Panc1 (cell line): ENCODE results near the gene TNNI3K. TPM values are rescaled to one million over a fixed set of nuclear protein-coding genes. Genes with fewer than 3 reads are reported as not detected.

ENCODE experiments used
- ATAC-seq: fragments of 200-7000 bp; cut with Tn5 transposase; 2 replicates; pipeline ENCODE4 v1.9.1; 2020; ENCODE audit warnings: mild to moderate bottlenecking, moderate library complexity
- BruUV-seq: library from RNA; stranded (reverse); fragments of 400-500 nt; replicated peaks from 2 replicates; lab custom pipeline; 2021; lab: Mats Ljungman, UMichigan
- CTCF ChIA-PET: fragments of 300-600 bp; sonication (Branson Sonifier 250); formaldehyde crosslinking; loops from one replicate; lab custom pipeline; 2022; ENCODE audit warnings: antibody characterized with exemption; lab: Charles Lee
- POLR2A ChIA-PET: fragments of 300-600 bp; sonication (Branson Sonifier 250); formaldehyde crosslinking; loops from one replicate; lab custom pipeline; 2022; ENCODE audit warnings: antibody characterized with exemption; lab: Charles Lee
- DNase-seq: peaks from one replicate; pipeline ENCODE4 v3.0.0-alpha.2; 2010; ENCODE audit warnings: low read depth, low spot score
- H3K27ac ChIP-seq: 2 replicates; pipeline ENCODE4 v1.5.1; 2011; ENCODE audit warnings: mild to moderate bottlenecking, low read length, inconsistent platforms
- H3K27me3 ChIP-seq: fragments of 200-500 bp; sonication (Bioruptor generic); 2 replicates; pipeline ENCODE4 v1.6.0; 2014; ENCODE audit warnings: low read length, inconsistent platforms; ENCODE audit not compliant: control insufficient read depth, insufficient read depth
- H3K36me3 ChIP-seq: fragments of 200-500 bp; sonication (Bioruptor generic); 2 replicates; pipeline ENCODE4 v1.5.1; 2014; ENCODE audit warnings: inconsistent platforms, mild to moderate bottlenecking, low read length, moderate library complexity; ENCODE audit not compliant: control insufficient read depth, insufficient read depth
- H3K4me1 ChIP-seq: 2 replicates; pipeline ENCODE4 v1.5.1; 2011; ENCODE audit warnings: inconsistent platforms, mild to moderate bottlenecking, low read length, moderate library complexity; ENCODE audit not compliant: control insufficient read depth, insufficient read depth
- H3K4me3 ChIP-seq, 2 experiments: 2 replicates each; pipeline ENCODE4 v1.5.1; 2011 to 2012; ENCODE audit warnings: low read depth in 2 of 2, low read length in 2 of 2, mild to moderate bottlenecking in 2 of 2, inconsistent platforms in 1 of 2, moderate library complexity in 1 of 2
- H3K9me3 ChIP-seq: fragments of 200-500 bp; sonication (Bioruptor generic); 2 replicates; pipeline ENCODE4 v1.5.1; 2014; ENCODE audit warnings: low read depth, mild to moderate bottlenecking, inconsistent platforms, low read length, moderate library complexity; ENCODE audit not compliant: control insufficient read depth, insufficient read depth
- POLR2AphosphoS5 ChIP-seq: IDR thresholded peaks from 2 replicates; pipeline ENCODE4 v1.6.1; 2012; ENCODE audit warnings: mild to moderate bottlenecking, low read depth, low read length, moderate library complexity
- SIN3A ChIP-seq: IDR thresholded peaks from 2 replicates; pipeline ENCODE4 v1.6.1; 2012; ENCODE audit warnings: low read depth, mild to moderate bottlenecking, low read length, moderate library complexity, borderline replicate concordance; ENCODE audit not compliant: insufficient read depth
- TCF7L2 ChIP-seq: IDR thresholded peaks from 2 replicates; pipeline ENCODE4 v1.6.1; 2011; ENCODE audit warnings: mild to moderate bottlenecking, low read depth, low read length, inconsistent platforms
- in situ Hi-C: cut with HindIII; loops from 2 replicates; pipeline ENCODE4 v1.10.0; 2016; ENCODE audit warnings: low sequenced_read_pairs, low pct_unique_long_range_greater_than_20kb
- intact Hi-C: fragments of 100-400 bp; cut with micrococcal nuclease; formaldehyde crosslinking; loops from one replicate; pipeline ENCODE4 v1.10.0; 2022; ENCODE audit not compliant: unreplicated experiment
- total RNA-seq: library from RNA; stranded (reverse); gene quantifications from one replicate; pipeline ENCODE4 v1.2.1, GENCODE V29; 2021; ENCODE audit not compliant: unreplicated experiment
- TF ChIP-seq, protein P1 (sequence below), 2 experiments: IDR thresholded peaks; 2 replicates each; pipeline ENCODE4 v1.6.1; 2011 to 2012; ENCODE audit warnings: low read depth in 2 of 2, control low read depth in 1 of 2, low read length in 1 of 2, mild to moderate bottlenecking in 1 of 2, moderate library complexity in 1 of 2; ENCODE audit not compliant: insufficient read depth in 1 of 2
- TF ChIP-seq, protein P2 (sequence below): fragments of 450-650 bp; IDR thresholded peaks from 2 replicates; pipeline ENCODE4 v1.5.1; 2017; ENCODE audit warnings: mild to moderate bottlenecking

TNNI3K gene
- total RNA-seq, 1 experiment from 2014 or later: not detected

DNA sequence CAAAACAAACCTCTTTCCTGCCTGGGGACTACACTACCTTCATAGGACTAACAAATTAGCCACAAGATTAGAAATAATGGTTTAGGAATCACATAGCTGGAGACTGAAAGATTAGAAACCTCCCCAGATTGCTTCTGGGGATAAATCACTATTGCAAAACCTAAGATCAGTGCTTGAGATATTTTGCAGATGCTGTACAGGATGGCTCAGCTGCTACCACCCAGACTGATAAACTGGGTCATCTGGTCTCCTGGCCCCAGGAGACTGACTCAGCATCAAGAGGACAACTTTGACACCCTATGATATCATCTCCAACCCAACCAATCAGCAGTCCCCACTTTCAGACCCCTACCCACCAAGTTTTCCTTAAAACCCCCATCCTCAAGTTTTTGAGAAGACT lies 140.2 kb downstream of the TNNI3K start:
- H3K4me1 ChIP-seq: no peaks in the 10 kb centered on the region
- intact Hi-C loops: no loop called here
- DNase-seq: no peak
- no peaks in the 10 kb centered on the region for H3K36me3 ChIP-seq
- TF ChIP-seq POLR2AphosphoS5: no peak
- no peak for TF ChIP-seq TCF7L2
- TF ChIP-seq SIN3A: no peak
- TF ChIP-seq, protein P1, sequence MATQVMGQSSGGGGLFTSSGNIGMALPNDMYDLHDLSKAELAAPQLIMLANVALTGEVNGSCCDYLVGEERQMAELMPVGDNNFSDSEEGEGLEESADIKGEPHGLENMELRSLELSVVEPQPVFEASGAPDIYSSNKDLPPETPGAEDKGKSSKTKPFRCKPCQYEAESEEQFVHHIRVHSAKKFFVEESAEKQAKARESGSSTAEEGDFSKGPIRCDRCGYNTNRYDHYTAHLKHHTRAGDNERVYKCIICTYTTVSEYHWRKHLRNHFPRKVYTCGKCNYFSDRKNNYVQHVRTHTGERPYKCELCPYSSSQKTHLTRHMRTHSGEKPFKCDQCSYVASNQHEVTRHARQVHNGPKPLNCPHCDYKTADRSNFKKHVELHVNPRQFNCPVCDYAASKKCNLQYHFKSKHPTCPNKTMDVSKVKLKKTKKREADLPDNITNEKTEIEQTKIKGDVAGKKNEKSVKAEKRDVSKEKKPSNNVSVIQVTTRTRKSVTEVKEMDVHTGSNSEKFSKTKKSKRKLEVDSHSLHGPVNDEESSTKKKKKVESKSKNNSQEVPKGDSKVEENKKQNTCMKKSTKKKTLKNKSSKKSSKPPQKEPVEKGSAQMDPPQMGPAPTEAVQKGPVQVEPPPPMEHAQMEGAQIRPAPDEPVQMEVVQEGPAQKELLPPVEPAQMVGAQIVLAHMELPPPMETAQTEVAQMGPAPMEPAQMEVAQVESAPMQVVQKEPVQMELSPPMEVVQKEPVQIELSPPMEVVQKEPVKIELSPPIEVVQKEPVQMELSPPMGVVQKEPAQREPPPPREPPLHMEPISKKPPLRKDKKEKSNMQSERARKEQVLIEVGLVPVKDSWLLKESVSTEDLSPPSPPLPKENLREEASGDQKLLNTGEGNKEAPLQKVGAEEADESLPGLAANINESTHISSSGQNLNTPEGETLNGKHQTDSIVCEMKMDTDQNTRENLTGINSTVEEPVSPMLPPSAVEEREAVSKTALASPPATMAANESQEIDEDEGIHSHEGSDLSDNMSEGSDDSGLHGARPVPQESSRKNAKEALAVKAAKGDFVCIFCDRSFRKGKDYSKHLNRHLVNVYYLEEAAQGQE (IDR thresholded peaks at IDR 0.05; ENCODE audit: insufficient read depth in 1 of 2, low read depth in 2 of 2, low read length in 1 of 2): no peak
- TF ChIP-seq, protein P2, sequence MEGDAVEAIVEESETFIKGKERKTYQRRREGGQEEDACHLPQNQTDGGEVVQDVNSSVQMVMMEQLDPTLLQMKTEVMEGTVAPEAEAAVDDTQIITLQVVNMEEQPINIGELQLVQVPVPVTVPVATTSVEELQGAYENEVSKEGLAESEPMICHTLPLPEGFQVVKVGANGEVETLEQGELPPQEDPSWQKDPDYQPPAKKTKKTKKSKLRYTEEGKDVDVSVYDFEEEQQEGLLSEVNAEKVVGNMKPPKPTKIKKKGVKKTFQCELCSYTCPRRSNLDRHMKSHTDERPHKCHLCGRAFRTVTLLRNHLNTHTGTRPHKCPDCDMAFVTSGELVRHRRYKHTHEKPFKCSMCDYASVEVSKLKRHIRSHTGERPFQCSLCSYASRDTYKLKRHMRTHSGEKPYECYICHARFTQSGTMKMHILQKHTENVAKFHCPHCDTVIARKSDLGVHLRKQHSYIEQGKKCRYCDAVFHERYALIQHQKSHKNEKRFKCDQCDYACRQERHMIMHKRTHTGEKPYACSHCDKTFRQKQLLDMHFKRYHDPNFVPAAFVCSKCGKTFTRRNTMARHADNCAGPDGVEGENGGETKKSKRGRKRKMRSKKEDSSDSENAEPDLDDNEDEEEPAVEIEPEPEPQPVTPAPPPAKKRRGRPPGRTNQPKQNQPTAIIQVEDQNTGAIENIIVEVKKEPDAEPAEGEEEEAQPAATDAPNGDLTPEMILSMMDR: no peak
- BruUV-seq: no TSS peak
- POLR2A ChIA-PET: no interaction called here
- no peaks in the 10 kb centered on the region for H3K9me3 ChIP-seq
- H3K27ac ChIP-seq: no peak overlapping the region
- ATAC-seq: no peak
- CTCF ChIA-PET: no interaction called here
- H3K4me3 ChIP-seq: no peak overlapping the region
- H3K27me3 ChIP-seq: no peaks in the 10 kb centered on the region
- in situ Hi-C loops: no loop called here

DNA sequence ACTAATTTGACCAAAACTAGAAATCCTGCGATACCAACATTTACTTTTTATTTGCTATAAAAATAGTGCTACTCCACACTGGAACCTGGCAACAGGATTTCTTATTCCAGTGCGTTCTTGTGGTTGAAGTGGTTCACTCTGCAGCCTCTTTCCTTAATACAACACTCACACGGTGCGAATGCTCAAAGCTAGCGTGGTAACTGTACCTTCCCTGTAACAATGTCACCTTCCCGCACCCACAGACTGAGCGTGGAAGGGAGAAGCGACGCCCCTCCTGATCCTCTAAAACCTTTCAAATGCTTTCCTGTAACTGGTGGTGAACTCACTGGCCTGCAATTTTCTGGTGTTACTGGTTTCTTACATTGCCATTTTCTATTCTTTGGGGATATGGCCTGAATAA lies 145.1 kb downstream of the TNNI3K start:
- POLR2A ChIA-PET: no interaction called here

More for the DNA sequence above, 145.1 kb downstream of the TNNI3K start:
- H3K36me3 ChIP-seq: no peaks in the 10 kb centered on the region
- ATAC-seq (no peak), DNase-seq (no peak)
- H3K4me1 ChIP-seq: no peaks in the 10 kb centered on the region
- H3K27ac ChIP-seq: no peak overlapping the region
- intact Hi-C loops (no loop called here), in situ Hi-C loops (no loop called here)
- BruUV-seq: no TSS peak
- no peaks in the 10 kb centered on the region for H3K27me3 ChIP-seq
- TF ChIP-seq, protein P2: no peak
- no peak for TF ChIP-seq TCF7L2
- no peak for TF ChIP-seq SIN3A
- TF ChIP-seq POLR2AphosphoS5: no peak
- TF ChIP-seq, protein P1 (IDR thresholded peaks at IDR 0.05; ENCODE audit: insufficient read depth in 1 of 2, low read depth in 2 of 2, low read length in 1 of 2): no peak
- CTCF ChIA-PET: no interaction called here
- H3K4me3 ChIP-seq: no peak overlapping the region
- no peaks in the 10 kb centered on the region for H3K9me3 ChIP-seq
